Ammon's horn (tissue), 1 donor: ENCODE measurements around the gene RTEL1.
"Not testable (repeated sequence)": the region's sequence is repeated elsewhere in the genome, so short reads cannot be mapped to it uniquely, and the experiment has no call there.

Source experiments
- DNase-seq: peaks from one replicate; pipeline ENCODE4 v3.0.0-alpha.2; 2016; ENCODE audit warnings: low spot score

Gene RTEL1

GRCh38 chr20:63671695-63672094 is 13.6 kb downstream of the RTEL1 start:
- DNase-seq = not testable (repeated sequence)

GRCh38 chr20:63672666-63673065 is 14.6 kb downstream of the RTEL1 start:
- DNase-seq = no peak

- no peak for DNase-seq
These were observed 15.8 kb downstream of the RTEL1 start for GRCh38 chr20:63673951-63674350.

GRCh38 chr20:63675681-63676368 is 17.7 kb downstream of the RTEL1 start:
- DNase-seq = no peak

GRCh38 chr20:63678071-63678470 is 20.0 kb downstream of the RTEL1 start:
- no peak for DNase-seq

GRCh38 chr20:63678667-63679465 is 20.8 kb downstream of the RTEL1 start:
- DNase-seq = no peak

- no peak for DNase-seq
These were observed 21.7 kb downstream of the RTEL1 start for GRCh38 chr20:63679799-63680305.

- DNase-seq = no peak
These were observed 22.3 kb downstream of the RTEL1 start for GRCh38 chr20:63680427-63680826.

GRCh38 chr20:63680857-63681608 is 22.9 kb downstream of the RTEL1 start:
- no peak for DNase-seq

GRCh38 chr20:63681609-63682142 is 23.6 kb downstream of the RTEL1 start:
- no peak for DNase-seq

GRCh38 chr20:63682384-63683139 is 24.4 kb downstream of the RTEL1 start:
- DNase-seq = peak; percentile 23

- no peak for DNase-seq
These were observed 27.3 kb downstream of the RTEL1 start for GRCh38 chr20:63685269-63686026.

GRCh38 chr20:63686094-63686491 is 28.0 kb downstream of the RTEL1 start:
- DNase-seq = no peak

- DNase-seq = peak; percentile 16
These were observed 28.6 kb downstream of the RTEL1 start for GRCh38 chr20:63686492-63687321.

- no peak for DNase-seq
These were observed 29.5 kb downstream of the RTEL1 start for GRCh38 chr20:63687419-63688178.

- DNase-seq = no peak
These were observed 30.3 kb downstream of the RTEL1 start for GRCh38 chr20:63688228-63689045.

- DNase-seq = no peak
These were observed 31.2 kb downstream of the RTEL1 start for GRCh38 chr20:63689046-63690002.
